Measurements from ENCODE around the gene RABL6.

- TF ChIP-seq CTCF (conservative IDR thresholded peaks at IDR 0.05; ENCODE audit: low read length): peak; percentile 65
- TF ChIP-seq EZH2phosphoT487 (IDR thresholded peaks at IDR 0.05; ENCODE audit: borderline replicate concordance, low read depth, low read length): no peak
Measured at GRCh38 chr9:136769710-136770191, 38.0 kb upstream of the RABL6 start.
